NCI-H1105 treated with DMSO at 0.1 percent for 48 hours (cell line): Measurements from ENCODE around the gene ETNK1.
"Not testable (repeated sequence)": the region's sequence is repeated elsewhere in the genome, so short reads cannot be mapped to it uniquely, and the experiment has no call there.

Source experiments
- DNase-seq: peaks from one replicate; lab custom pipeline; 2025; lab: John Stamatoyannopoulos, UW

Gene ETNK1

GRCh38 chr12:22689876-22690275 lies 64.9 kb downstream of the ETNK1 start:
- DNase-seq = no peak

- no peak for DNase-seq
Measured at GRCh38 chr12:22691319-22691718, 66.3 kb downstream of the ETNK1 start.

GRCh38 chr12:22692467-22692866 lies 67.5 kb downstream of the ETNK1 start:
- not testable (repeated sequence) for DNase-seq

- DNase-seq = no peak
Measured at GRCh38 chr12:22692964-22693555, 68.1 kb downstream of the ETNK1 start.

- DNase-seq = no peak
Measured at GRCh38 chr12:22698576-22698975, 73.6 kb downstream of the ETNK1 start.

GRCh38 chr12:22699705-22700104 lies 74.7 kb downstream of the ETNK1 start:
- not testable (repeated sequence) for DNase-seq

- DNase-seq = no peak
Measured at GRCh38 chr12:22700106-22700505, 75.1 kb downstream of the ETNK1 start.

- DNase-seq = not testable (repeated sequence)
Measured at GRCh38 chr12:22701216-22701809, 76.3 kb downstream of the ETNK1 start.

- no peak for DNase-seq
Measured at GRCh38 chr12:22702690-22703089, 77.7 kb downstream of the ETNK1 start.

GRCh38 chr12:22709292-22709691 lies 84.3 kb downstream of the ETNK1 start:
- peak; percentile 48 for DNase-seq

- no peak for DNase-seq
Measured at GRCh38 chr12:22712083-22712482, 87.1 kb downstream of the ETNK1 start.

GRCh38 chr12:22715254-22715653 lies 90.3 kb downstream of the ETNK1 start:
- DNase-seq = no peak

GRCh38 chr12:22719745-22720144 lies 94.8 kb downstream of the ETNK1 start:
- no peak for DNase-seq

GRCh38 chr12:22722081-22722480 lies 97.1 kb downstream of the ETNK1 start:
- DNase-seq = no peak

GRCh38 chr12:22722779-22723178 lies 97.8 kb downstream of the ETNK1 start:
- no peak for DNase-seq

- DNase-seq = no peak
Measured at GRCh38 chr12:22728987-22729386, 104.0 kb downstream of the ETNK1 start.

GRCh38 chr12:22729431-22729956 lies 104.5 kb downstream of the ETNK1 start:
- no peak for DNase-seq

GRCh38 chr12:22729957-22730443 lies 105.0 kb downstream of the ETNK1 start:
- no peak for DNase-seq

GRCh38 chr12:22731236-22731635 lies 106.3 kb downstream of the ETNK1 start:
- DNase-seq = no peak

- DNase-seq = no peak
Measured at GRCh38 chr12:22733756-22734155, 108.8 kb downstream of the ETNK1 start.

- DNase-seq = no peak
Measured at GRCh38 chr12:22738945-22739344, 114.0 kb downstream of the ETNK1 start.
